HUES6 (cell line): ENCODE data around the gene FKBP10.

Source experiments
- H3K27ac ChIP-seq: 2 replicates; pipeline ENCODE4 v1.7.0; 2013; ENCODE audit warnings: low read depth, mild to moderate bottlenecking, low read length, inconsistent platforms
- H3K27me3 ChIP-seq: 2 replicates; pipeline ENCODE4 v1.6.1; 2013; ENCODE audit warnings: low read length; ENCODE audit not compliant: control insufficient read depth, insufficient read depth
- H3K36me3 ChIP-seq: 2 replicates; pipeline ENCODE4 v1.6.1; 2013; ENCODE audit warnings: low read length; ENCODE audit not compliant: control insufficient read depth, insufficient read depth
- H3K4me1 ChIP-seq: 2 replicates; pipeline ENCODE4 v1.6.1; 2013; ENCODE audit warnings: low read length; ENCODE audit not compliant: control insufficient read depth, insufficient read depth
- H3K4me3 ChIP-seq: 2 replicates; pipeline ENCODE4 v1.5.1; 2013; ENCODE audit warnings: low read depth, low read length
- H3K9ac ChIP-seq: one replicate; pipeline ENCODE4 v1.6.1; 2013; ENCODE audit warnings: mild to moderate bottlenecking, low read length
- H3K9me3 ChIP-seq: 2 replicates; pipeline ENCODE4 v1.6.1; 2013; ENCODE audit warnings: low read depth, low read length; ENCODE audit not compliant: control insufficient read depth, insufficient read depth

Gene FKBP10

DNA sequence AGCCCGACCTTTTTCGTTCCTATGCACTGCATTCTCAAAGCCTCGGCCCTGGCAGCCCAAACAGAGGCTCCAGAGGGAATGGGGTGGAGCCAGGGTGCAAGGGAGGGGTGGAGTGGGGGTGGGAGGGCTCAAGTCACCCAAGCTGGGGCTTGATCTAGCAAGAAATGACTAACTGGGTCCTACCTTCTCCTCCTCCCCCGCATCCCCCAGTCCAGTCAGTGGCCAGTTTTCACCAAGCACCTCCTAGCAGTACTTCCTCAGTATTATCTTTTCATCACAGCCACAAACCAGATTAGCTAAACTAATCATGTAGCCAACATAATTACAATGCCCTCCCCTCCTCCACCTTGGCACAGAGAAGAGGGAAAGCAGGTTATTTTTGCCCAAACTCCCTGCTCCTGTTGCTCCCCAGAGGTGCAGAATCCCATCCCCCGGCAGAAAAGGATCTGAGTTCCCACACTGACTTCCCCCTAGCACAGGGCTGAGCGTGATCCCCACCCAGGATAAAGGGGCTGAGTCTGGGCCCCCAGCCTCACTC, 28.5 kb upstream of the FKBP10 start:
- H3K27ac ChIP-seq = peak overlapping the region; percentile 79
- H3K9ac ChIP-seq = peak overlapping the region; percentile 66
- H3K4me3 ChIP-seq = peak overlapping the region; percentile 80

DNA sequence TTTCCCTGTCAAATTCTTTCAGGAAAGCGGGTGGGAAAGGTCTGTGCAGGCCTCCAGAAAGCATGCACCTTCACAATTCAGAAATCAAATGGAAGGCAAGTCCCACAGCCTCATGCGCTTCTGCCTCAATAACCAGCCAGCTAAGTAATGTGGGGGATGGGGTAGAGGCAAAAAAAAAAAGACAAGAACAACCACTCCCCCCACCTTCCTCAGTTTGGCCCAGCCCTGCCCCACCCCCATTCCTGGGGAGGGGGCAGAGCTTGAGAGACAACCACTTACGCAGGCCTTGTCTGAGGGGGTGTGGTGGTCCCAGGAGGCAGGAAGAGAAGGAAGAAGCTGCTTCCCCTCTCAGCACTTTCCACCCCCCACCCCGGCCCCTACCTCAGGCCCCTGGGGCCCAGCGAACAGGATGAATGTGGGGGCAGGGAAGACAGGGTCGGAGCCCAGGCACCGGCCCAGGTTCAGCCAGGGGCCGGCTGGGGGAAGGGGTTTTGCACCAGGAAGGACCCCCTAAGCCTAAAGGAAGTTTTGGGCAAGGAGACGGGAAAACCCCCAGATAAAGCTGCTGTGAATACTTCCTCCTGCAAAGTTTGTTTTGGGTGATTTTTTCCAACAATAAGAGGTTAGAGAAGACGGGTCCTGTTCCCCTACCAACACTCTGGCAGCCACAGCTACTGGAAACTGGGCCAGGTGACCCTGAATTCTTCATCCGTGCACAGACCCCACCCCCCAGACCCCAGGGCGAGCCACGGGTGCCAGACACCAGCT, 27.5 kb upstream of the FKBP10 start:
- Histone ChIP-seq H3K36me3 (no peaks in the 10 kb centered on the region), H3K4me1 (peaks cover 33% of the 10 kb centered on the region), H3K9ac (peak overlapping the region; percentile 77), H3K4me3 (peak overlapping the region; percentile 80), H3K27ac (peak overlapping the region; percentile 79), H3K9me3 (no peaks in the 10 kb centered on the region), H3K27me3 (peaks cover 10% of the 10 kb centered on the region)

More for the DNA sequence above, 28.5 kb upstream of the FKBP10 start:
- peaks cover 4% of the 10 kb centered on the region for H3K27me3 ChIP-seq
- H3K36me3 ChIP-seq = no peaks in the 10 kb centered on the region
- peaks cover 33% of the 10 kb centered on the region for H3K4me1 ChIP-seq
- no peaks in the 10 kb centered on the region for H3K9me3 ChIP-seq

DNA sequence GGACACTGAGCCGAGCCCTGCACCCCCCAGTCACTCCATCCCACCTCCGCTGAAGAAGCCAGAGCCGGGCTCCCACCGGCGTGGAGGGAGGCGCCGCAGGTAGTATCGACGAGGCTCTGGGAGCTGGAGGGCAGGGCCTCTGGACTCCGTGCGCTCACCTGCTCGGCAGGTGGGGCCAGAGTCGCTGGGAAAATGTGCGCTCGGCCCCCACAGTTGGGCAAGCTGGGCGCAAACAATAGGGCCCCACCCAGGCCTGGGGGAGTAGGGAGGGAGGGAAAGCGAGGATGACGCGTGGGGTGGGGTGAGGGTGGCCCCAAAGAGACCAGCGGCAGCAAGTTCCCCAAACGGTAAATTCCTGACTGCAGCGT, 27.0 kb upstream of the FKBP10 start:
- Histone ChIP-seq H3K27ac (peak overlapping the region; percentile 66; the same call in 1 of the 2 replicates), H3K4me3 (peak overlapping the region; percentile 80), H3K4me1 (peaks cover 33% of the 10 kb centered on the region), H3K36me3 (no peaks in the 10 kb centered on the region), H3K27me3 (peaks cover 14% of the 10 kb centered on the region), H3K9ac (peak overlapping the region; percentile 77), H3K9me3 (no peaks in the 10 kb centered on the region)

DNA sequence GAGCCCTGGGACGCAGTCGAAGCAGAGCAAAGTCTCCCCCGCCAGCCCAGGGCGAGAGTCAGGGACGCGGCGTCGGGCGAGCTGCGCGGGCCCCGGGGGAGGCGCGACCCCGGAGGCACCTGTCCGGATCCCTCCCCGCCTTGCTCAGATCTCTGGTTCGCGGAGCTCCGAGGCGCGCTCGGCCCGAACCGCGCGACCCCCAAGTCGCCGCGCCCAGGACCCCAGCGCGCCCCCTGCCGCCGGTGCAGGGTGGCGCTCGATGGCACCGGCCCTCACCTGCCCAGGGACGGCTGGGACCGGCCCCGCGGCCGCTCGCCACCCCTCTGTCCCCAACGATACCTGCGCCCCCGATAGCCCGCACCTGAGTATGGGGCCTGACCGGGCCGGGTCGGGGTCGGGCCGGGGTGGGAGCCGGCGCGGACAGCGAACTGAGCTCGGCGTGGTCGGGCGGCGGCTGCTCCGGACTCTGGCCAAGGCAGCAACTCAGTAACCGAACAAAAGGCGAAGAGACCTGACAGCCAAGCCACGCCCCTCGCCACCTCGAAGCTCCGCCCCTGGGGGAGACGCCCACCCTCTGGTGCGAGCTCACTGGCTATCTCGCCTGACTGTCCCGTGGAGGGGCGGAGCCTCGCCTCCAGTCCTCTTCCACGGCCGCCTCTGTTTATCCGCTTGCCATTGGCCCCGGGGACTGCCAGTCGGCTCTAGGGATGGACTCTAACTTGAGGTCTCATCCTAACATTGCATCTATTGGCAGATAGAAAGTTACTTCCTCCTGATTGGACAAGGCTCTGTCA, 26.4 kb upstream of the FKBP10 start, which contains the start of gene JUP:
TSS of gene JUP (minus strand) at position 485 of the 794 bp plus-strand sequence. CDS start 14,857 bp downstream, outside the sequence.
- H3K27ac ChIP-seq = peak within 1 kb of the TSS; percentile 66; the same call in 1 of the 2 replicates
- peak within 1 kb of the TSS; percentile 77 for H3K9ac ChIP-seq
- peak within 1 kb of the TSS; percentile 80 for H3K4me3 ChIP-seq
- peaks cover 15% of the 10 kb centered on the region for H3K27me3 ChIP-seq
- peaks cover 32% of the 10 kb centered on the region for H3K4me1 ChIP-seq
- H3K36me3 ChIP-seq = no peaks in the 10 kb centered on the region
- no peaks in the 10 kb centered on the region for H3K9me3 ChIP-seq

DNA sequence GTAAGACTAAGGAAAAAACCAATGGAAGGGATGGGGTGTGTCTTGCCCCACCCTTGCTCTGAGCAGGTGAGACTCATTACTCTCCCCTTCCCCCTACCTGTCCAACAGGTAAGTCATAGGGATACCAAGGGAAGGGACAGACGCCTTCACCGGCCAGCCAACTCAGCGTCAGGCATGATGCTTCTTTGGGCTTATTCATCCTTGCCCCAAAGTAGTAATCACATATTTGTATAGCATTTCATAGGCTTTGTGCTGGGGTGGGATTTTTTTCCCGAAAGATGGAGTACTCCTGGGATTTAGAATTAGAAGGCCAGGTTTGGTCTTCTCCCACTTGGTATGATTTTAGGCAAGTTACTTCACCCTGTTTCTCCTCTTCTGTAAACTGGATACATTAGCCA, 25.8 kb upstream of the FKBP10 start:
- H3K36me3 ChIP-seq = no peaks in the 10 kb centered on the region
- no peak overlapping the region for H3K27ac ChIP-seq
- H3K4me1 ChIP-seq = peaks cover 26% of the 10 kb centered on the region
- H3K9ac ChIP-seq = no peak overlapping the region
- H3K4me3 ChIP-seq = no peak overlapping the region
- H3K27me3 ChIP-seq = peaks cover 19% of the 10 kb centered on the region
- no peaks in the 10 kb centered on the region for H3K9me3 ChIP-seq

DNA sequence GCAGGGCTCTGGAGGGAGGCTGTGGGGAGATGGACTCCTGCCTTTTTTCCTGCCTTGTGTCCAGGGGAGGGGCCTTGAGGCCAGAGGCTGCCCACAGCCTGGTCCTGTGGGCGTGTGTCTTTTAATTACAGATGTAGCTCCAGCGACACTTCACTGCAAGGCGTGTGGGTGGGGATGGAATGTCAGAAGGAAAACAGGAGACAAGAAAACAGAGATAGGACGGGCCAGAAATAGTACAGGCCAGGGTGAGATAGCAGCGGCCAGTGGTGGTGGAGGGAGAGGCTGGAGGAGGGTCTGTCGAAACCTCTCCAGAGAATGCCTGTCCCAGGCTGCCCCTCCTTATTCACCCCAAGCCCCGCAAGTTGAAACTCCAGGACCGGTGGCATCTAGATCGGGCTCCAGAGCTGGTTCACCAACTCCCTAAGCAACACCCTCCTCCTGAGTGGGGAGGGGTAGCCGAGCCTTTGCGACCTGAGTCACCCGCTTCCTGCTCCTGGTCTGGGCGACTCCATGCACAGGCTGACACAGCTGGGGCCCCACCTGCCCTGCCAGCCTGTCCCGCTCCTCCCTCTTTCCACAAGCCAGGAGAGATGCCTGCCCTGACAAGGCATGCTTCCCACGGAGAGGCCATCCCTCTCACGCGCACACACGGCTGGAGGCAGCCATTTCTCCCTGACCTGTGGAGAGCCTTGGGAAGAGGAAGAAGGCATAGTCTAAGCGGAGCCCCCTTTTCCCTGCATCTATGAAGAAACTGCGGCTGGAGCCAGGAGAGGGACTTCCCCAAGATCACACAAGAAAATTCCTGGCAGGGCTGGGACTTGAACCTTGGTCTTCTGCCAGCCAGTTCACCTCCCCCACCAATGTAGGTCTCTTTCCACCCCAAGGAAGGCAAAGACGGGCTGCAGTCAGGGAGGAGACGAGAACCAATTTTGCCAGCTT, 19.7 kb upstream of the FKBP10 start:
- peak overlapping the region; percentile 86 for H3K9ac ChIP-seq
- H3K36me3 ChIP-seq = no peaks in the 10 kb centered on the region
- peak overlapping the region; percentile 53 for H3K4me3 ChIP-seq
- no peaks in the 10 kb centered on the region for H3K9me3 ChIP-seq
- H3K27ac ChIP-seq = peak overlapping the region; percentile 62; the same call in 1 of the 2 replicates
- peaks cover 22% of the 10 kb centered on the region for H3K4me1 ChIP-seq
- peaks cover 53% of the 10 kb centered on the region for H3K27me3 ChIP-seq

DNA sequence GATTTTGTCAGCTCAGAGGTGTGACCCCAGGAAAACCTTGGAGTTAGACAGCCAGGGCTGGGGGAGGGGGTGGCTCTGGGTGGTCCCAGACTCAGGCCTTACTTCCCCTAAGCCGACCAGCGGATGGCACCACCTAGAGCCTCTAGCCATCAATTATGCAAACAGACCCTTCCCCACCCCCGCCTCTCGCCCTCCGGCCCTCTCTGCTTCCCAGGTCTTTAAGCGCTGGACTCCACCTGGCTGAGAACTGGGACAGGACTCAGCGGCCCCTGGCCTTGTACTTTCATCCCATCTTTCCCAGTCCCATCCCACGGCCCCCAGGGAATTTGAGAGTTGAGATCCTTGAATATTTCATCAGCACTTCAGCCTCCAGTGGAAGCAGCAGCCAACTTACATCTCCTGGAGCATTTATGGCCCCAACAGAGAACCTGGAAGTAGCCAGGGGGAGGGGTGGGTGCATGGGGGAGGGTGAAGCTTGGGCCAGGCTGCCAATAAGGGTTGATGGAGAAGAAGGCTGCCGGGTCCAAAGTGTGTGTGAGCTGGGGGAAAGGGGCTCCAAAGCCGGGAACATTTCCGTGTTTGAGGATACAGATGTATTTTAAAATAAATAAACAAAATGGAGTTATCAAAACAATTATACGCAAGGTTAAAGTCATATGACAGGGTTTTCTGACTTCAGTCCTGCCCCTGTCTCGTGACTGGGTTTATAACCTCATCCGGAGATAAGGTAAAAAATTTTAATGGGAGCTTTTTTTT, 18.8 kb upstream of the FKBP10 start:
- Histone ChIP-seq H3K36me3 (no peaks in the 10 kb centered on the region), H3K9me3 (no peaks in the 10 kb centered on the region), H3K4me3 (peak overlapping the region; percentile 53), H3K27me3 (peaks cover 51% of the 10 kb centered on the region), H3K4me1 (peaks cover 22% of the 10 kb centered on the region), H3K27ac (peak overlapping the region; percentile 62; the same call in 1 of the 2 replicates), H3K9ac (peak overlapping the region; percentile 86)

DNA sequence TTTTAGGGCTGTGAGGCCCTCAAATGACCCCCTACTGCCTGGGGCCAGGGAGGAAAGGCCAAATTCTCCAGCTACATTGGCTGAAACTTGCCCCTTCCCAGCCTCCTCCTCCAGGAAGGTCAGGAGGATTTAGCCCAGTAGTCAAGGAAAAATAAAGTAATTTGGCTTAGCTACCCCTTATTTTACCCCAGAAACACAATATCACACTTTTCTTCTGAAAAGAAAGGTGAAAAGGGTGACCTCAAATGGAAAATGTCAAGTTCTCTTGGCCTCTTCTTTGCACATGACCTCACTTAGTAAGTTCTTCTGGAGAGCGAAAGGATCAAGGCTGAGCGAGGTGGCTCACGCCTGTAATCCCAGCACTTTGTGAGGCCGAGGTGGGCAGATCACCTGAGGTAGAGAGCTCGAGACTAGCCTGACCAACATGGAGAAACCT, 18.2 kb upstream of the FKBP10 start:
- no peak overlapping the region; the same call in 1 of the 2 replicates for H3K4me3 ChIP-seq
- no peak overlapping the region for H3K9ac ChIP-seq
- H3K9me3 ChIP-seq = no peaks in the 10 kb centered on the region
- H3K4me1 ChIP-seq = peaks cover 22% of the 10 kb centered on the region
- peaks cover 46% of the 10 kb centered on the region for H3K27me3 ChIP-seq
- no peaks in the 10 kb centered on the region for H3K36me3 ChIP-seq
- no peak overlapping the region for H3K27ac ChIP-seq

DNA sequence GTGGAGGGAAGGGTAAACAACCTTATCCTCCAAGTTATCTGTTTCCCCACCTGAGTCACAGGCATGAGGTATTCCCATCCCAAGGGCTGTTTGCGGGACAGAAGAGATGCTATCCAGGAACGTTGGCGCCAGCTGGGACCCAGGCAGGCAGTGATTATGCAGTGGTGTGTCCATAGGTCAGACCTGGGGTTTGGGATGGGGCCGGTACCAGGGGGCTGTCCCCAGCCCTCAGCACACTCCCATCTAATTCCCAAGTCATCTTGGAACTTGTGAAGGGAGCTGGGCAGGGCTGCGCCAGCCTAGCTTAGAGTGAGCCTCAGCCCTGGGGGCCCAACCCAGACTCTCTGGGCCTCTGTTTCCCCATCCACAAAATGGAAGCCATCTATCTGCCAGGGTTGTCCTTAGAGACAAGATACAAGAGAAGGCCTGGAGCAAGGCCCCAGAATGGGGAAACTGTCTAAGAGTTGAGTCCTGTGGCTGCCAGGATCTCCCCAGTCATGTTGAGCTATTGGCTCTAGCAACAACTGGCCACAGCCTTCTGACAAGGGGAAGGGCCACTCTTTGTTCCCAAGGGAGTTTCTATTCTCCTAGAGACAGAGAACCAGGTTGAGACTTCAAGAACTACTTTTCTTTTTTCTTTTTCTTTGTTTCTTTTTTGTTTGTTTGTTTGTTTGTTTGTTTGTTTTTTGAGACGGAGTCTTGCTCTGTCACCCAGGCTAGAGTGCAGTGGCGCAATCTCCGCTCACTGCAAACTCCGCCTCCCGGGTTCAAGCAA, 16.5 kb upstream of the FKBP10 start:
- Histone ChIP-seq H3K9ac (no peak overlapping the region), H3K4me1 (peaks cover 31% of the 10 kb centered on the region), H3K4me3 (no peak overlapping the region), H3K36me3 (no peaks in the 10 kb centered on the region), H3K27ac (no peak overlapping the region), H3K9me3 (no peaks in the 10 kb centered on the region), H3K27me3 (peaks cover 38% of the 10 kb centered on the region)
